Left forelimb (tissue), 1 donor: ENCODE measurements around the gene C3.
"Not testable (repeated sequence)": the region's sequence is repeated elsewhere in the genome, so short reads cannot be mapped to it uniquely, and the experiment has no call there.

Experiments
- DNase-seq: peaks from one replicate; pipeline ENCODE4 v3.0.0-alpha.2; 2018; ENCODE audit warnings: low spot score

C3 gene

GRCh38 chr19:6712692-6713670 lies 7.5 kb downstream of the C3 start:
- DNase-seq = no peak

GRCh38 chr19:6712231-6712630 lies 8.2 kb downstream of the C3 start:
- DNase-seq = no peak

GRCh38 chr19:6711605-6712004 lies 8.8 kb downstream of the C3 start:
- no peak for DNase-seq

GRCh38 chr19:6711078-6711361 lies 9.4 kb downstream of the C3 start:
- no peak for DNase-seq

GRCh38 chr19:6710273-6711077 lies 10.0 kb downstream of the C3 start:
- DNase-seq = no peak

- no peak for DNase-seq
These were observed 10.9 kb downstream of the C3 start for GRCh38 chr19:6709549-6709948.

GRCh38 chr19:6708913-6709312 lies 11.5 kb downstream of the C3 start:
- not testable (repeated sequence) for DNase-seq

GRCh38 chr19:6708346-6708745 lies 12.1 kb downstream of the C3 start:
- no peak for DNase-seq

- no peak for DNase-seq
These were observed 12.8 kb downstream of the C3 start for GRCh38 chr19:6707658-6708018.

GRCh38 chr19:6707011-6707657 lies 13.3 kb downstream of the C3 start:
- DNase-seq = no peak

GRCh38 chr19:6706633-6706958 lies 13.9 kb downstream of the C3 start:
- DNase-seq = no peak

- no peak for DNase-seq
These were observed 14.4 kb downstream of the C3 start for GRCh38 chr19:6705931-6706632.

- no peak for DNase-seq
These were observed 19.7 kb downstream of the C3 start for GRCh38 chr19:6700586-6701316.

- no peak for DNase-seq
These were observed 20.5 kb downstream of the C3 start for GRCh38 chr19:6699935-6700334.

GRCh38 chr19:6697291-6697690 lies 23.2 kb downstream of the C3 start:
- DNase-seq = no peak

GRCh38 chr19:6696239-6696820 lies 24.1 kb downstream of the C3 start:
- no peak for DNase-seq

- DNase-seq = no peak
These were observed 26.2 kb downstream of the C3 start for GRCh38 chr19:6694147-6694815.

- DNase-seq = no peak
These were observed 26.8 kb downstream of the C3 start for GRCh38 chr19:6693681-6694080.

- no peak for DNase-seq
These were observed 27.4 kb downstream of the C3 start for GRCh38 chr19:6693056-6693471.

- DNase-seq = no peak
These were observed 28.4 kb downstream of the C3 start for GRCh38 chr19:6692027-6692426.

- DNase-seq = no peak
These were observed 29.1 kb downstream of the C3 start for GRCh38 chr19:6691342-6691741.
